GM23338 (cell line): ENCODE results near the gene KIF6. TPM values are rescaled to one million over a fixed set of nuclear protein-coding genes. Genes with fewer than 3 reads are reported as not detected.

Experiments used
- ATAC-seq: fragments of 200-7000 bp; cut with Tn5 transposase; 3 replicates; pipeline ENCODE4 v1.9.1; 2020
- DNase-seq: peaks from one replicate; pipeline ENCODE4 v3.0.0-alpha.2; 2015; ENCODE audit warnings: low spot score
- H2AFZ ChIP-seq: fragments of 200-600 bp; sonication (generic); 2 replicates; pipeline ENCODE4 v1.8.0; 2016; ENCODE audit warnings: antibody characterized with exemption, mild to moderate bottlenecking, moderate library complexity
- H3F3A ChIP-seq: fragments of 200-600 bp; sonication (generic); replicated peaks from 2 replicates; pipeline ENCODE4 v1.8.0; 2017; ENCODE audit warnings: antibody characterized with exemption, mixed run types, low read depth
- H3K27ac ChIP-seq: fragments of 200-600 bp; sonication (generic); 2 replicates; pipeline ENCODE4 v1.6.1; 2016; ENCODE audit warnings: low read depth
- H3K27me3 ChIP-seq: fragments of 200-600 bp; sonication (generic); 2 replicates; pipeline ENCODE4 v1.8.0; 2016; ENCODE audit warnings: mild to moderate bottlenecking, mixed run types, moderate library complexity; ENCODE audit not compliant: insufficient read depth
- H3K36me3 ChIP-seq: fragments of 200-600 bp; sonication (generic); 2 replicates; pipeline ENCODE4 v1.8.0; 2016; ENCODE audit warnings: mild to moderate bottlenecking; ENCODE audit not compliant: insufficient read depth
- H3K4me1 ChIP-seq: fragments of 200-600 bp; sonication (generic); 2 replicates; pipeline ENCODE4 v1.8.0; 2016; ENCODE audit warnings: mild to moderate bottlenecking, moderate library complexity; ENCODE audit not compliant: insufficient read depth
- H3K4me2 ChIP-seq: fragments of 200-600 bp; sonication (generic); 2 replicates; pipeline ENCODE4 v1.7.1; 2017; ENCODE audit warnings: mixed run types
- H3K4me3 ChIP-seq: fragments of 200-600 bp; sonication (generic); 2 replicates; pipeline ENCODE4 v1.6.1; 2016; ENCODE audit warnings: mixed run types
- H3K79me2 ChIP-seq: fragments of 200-600 bp; sonication (generic); replicated peaks from 2 replicates; pipeline ENCODE4 v1.8.0; 2017; ENCODE audit warnings: mild to moderate bottlenecking; ENCODE audit not compliant: insufficient read depth
- H3K9me2 ChIP-seq: fragments of 200-600 bp; sonication (generic); 2 replicates; pipeline ENCODE4 v1.8.0; 2017; ENCODE audit not compliant: insufficient read depth
- H4K20me1 ChIP-seq: fragments of 200-600 bp; sonication (generic); replicated peaks from 2 replicates; pipeline ENCODE4 v1.8.0; 2017; ENCODE audit warnings: mild to moderate bottlenecking; ENCODE audit not compliant: insufficient read depth
- H3K27ac Mint-ChIP-seq: 2 replicates; pipeline ENCODE4 v1.8.0; 2020; ENCODE audit warnings: inconsistent platforms, mild to moderate bottlenecking, moderate library complexity, mixed read lengths
- H3K27me3 Mint-ChIP-seq: 3 replicates; pipeline ENCODE4 v1.8.0; 2022; ENCODE audit warnings: low read depth, mild to moderate bottlenecking, moderate library complexity, mixed read lengths, inconsistent platforms; ENCODE audit not compliant: insufficient read depth, poor library complexity
- H3K36me3 Mint-ChIP-seq: 3 replicates; pipeline ENCODE4 v1.8.0; 2021; ENCODE audit warnings: low read depth, mild to moderate bottlenecking, inconsistent platforms, moderate library complexity, mixed read lengths
- H3K4me1 Mint-ChIP-seq: 3 replicates; pipeline ENCODE4 v1.8.0; 2020; ENCODE audit warnings: mild to moderate bottlenecking, inconsistent platforms, mixed read lengths
- H3K4me3 Mint-ChIP-seq: 3 replicates; pipeline ENCODE4 v1.8.0; 2021; ENCODE audit warnings: moderate library complexity, mild to moderate bottlenecking, inconsistent platforms, mixed read lengths
- H3K9me3 Mint-ChIP-seq: 3 replicates; pipeline ENCODE4 v1.8.0; 2020; ENCODE audit warnings: moderate library complexity, mild to moderate bottlenecking, inconsistent platforms, mixed read lengths
- CREB1 ChIP-seq: fragments of 250-450 bp; sonication (Bioruptor Pico); IDR thresholded peaks from 2 replicates; pipeline ENCODE4 v1.5.0; 2020; ENCODE audit warnings: low read depth, mild to moderate bottlenecking, moderate library complexity
- CTCF ChIP-seq, 2 experiments: fragments of 200-600 bp in 1 of 2; sonication (generic) in 1 of 2; conservative IDR thresholded peaks; 2 replicates each; pipeline versions ENCODE4 v1.5.1 to v1.6.1; 2016 to 2017; ENCODE audit warnings: antibody characterized with exemption in 2 of 2, low read depth in 2 of 2, mild to moderate bottlenecking in 2 of 2, moderate library complexity in 1 of 2
- EZH2 ChIP-seq: fragments of 200-600 bp; sonication (generic); IDR thresholded peaks from one replicate; pipeline ENCODE4 v1.8.0; 2017; ENCODE audit warnings: antibody characterized with exemption, mild to moderate bottlenecking, low read depth; ENCODE audit not compliant: unreplicated experiment
- EZH2phosphoT487 ChIP-seq: fragments of 200-600 bp; sonication (generic); IDR thresholded peaks from one replicate; pipeline ENCODE4 v1.8.1; 2018; ENCODE audit warnings: antibody characterized with exemption; ENCODE audit not compliant: unreplicated experiment
- JUNB ChIP-seq: IDR thresholded peaks from one replicate; pipeline ENCODE4 v1.6.1; 2016; ENCODE audit warnings: antibody characterized with exemption; ENCODE audit not compliant: unreplicated experiment
- POLR2AphosphoS5 ChIP-seq: IDR thresholded peaks from 2 replicates; pipeline ENCODE4 v1.6.1; 2016; ENCODE audit warnings: antibody characterized with exemption, low read depth
- REST ChIP-seq: IDR thresholded peaks from one replicate; pipeline ENCODE4 v1.6.1; 2018; ENCODE audit warnings: antibody characterized with exemption; ENCODE audit not compliant: unreplicated experiment
- ZNF114 ChIP-seq: fragments of 250-450 bp; sonication (Bioruptor Pico); IDR thresholded peaks from 2 replicates; pipeline ENCODE4 v1.5.0; 2020; ENCODE audit warnings: mild to moderate bottlenecking, moderate library complexity
- ZNF331 ChIP-seq: fragments of 250-450 bp; sonication (Bioruptor Pico); IDR thresholded peaks from 2 replicates; pipeline ENCODE4 v1.5.0; 2020; ENCODE audit warnings: low read depth, mild to moderate bottlenecking, moderate library complexity
- polyA plus RNA-seq: library from polyadenylated mRNA; unstranded; fragments of >200 nt; fragmentation: Nextera tagmentation; extraction: Ambion mirVana; gene quantifications from 2 replicates; pipeline ENCODE4 v1.2.1, GENCODE V29; 2016
- total RNA-seq: library from RNA; depleted of rRNA; stranded (reverse); fragments of >200 nt; shearing (Covaris generic); gene quantifications from 2 replicates; pipeline ENCODE4 v1.2.3, GENCODE V29; 2014
- TF ChIP-seq, protein P1 (sequence below): IDR thresholded peaks from 2 replicates; pipeline ENCODE4 v1.6.1; 2016; ENCODE audit warnings: antibody characterized with exemption

Gene KIF6
- total and polyA plus RNA-seq, 2 experiments from 2014 or later = 0.87 to 1.7 TPM

DNA sequence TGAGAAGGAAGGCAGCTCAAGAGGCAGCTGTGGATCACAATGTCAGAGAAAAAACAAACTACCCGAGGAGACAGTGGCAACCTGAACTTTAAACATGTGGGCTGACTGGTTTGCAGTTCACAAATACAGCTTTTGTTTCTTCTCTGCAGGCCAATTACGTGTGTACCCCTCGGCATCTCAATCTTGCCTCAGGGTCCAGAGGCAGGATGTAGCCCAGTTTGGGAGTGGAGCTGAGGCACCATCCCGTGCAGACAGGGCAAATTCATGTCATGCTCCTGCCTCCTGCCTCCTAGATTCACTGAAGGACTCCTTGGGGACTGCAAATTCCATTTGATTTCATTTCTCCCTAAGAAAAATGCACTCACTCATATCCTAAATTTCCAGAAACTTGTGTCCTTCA is 308.5 kb downstream of the KIF6 start (continued):
- no peak for TF ChIP-seq REST
- no peak for TF ChIP-seq ZNF114 (CRISPR knock-in tag)
- no peak for TF ChIP-seq CREB1 (CRISPR knock-in tag)
- no peak for TF ChIP-seq EZH2
- TF ChIP-seq ZNF331 (CRISPR knock-in tag) = no peak

DNA sequence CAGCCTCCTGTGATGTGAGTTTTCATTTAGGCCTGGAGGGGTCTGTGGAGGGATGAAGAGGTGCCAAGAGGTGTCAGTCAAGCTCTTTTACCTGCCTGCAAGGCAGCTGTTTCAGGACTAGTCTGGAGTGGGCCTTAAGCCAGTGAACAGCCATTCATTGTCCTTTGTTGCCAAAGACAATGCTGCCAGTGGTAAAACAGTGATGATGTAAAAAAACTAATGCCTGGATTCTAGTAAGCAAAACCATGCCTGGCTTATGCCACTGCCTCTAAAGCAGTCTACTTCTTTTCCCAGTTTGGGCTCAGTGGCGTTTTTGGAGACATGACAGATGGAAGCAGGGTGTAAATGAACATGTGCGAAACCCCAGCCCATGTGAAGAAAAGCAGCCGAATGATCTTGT is 309.2 kb downstream of the KIF6 start:
- Histone ChIP-seq H3K4me2 (no peak overlapping the region), H4K20me1 (no peaks in the 10 kb centered on the region), H3K4me1 (peaks cover 3% of the 10 kb centered on the region; the same call in 1 of the 2 replicates), H2AFZ (peak overlapping the region; percentile 72; the same call in 1 of the 2 replicates), H3K79me2 (no peaks in the 10 kb centered on the region), H3K4me3 (no peak overlapping the region), H3K9me2 (peaks cover 7% of the 10 kb centered on the region; the same call in 1 of the 2 replicates), H3K36me3 (no peaks in the 10 kb centered on the region), H3K27ac (no peak overlapping the region), H3K27me3 (no peaks in the 10 kb centered on the region), H3F3A (no peaks in the 10 kb centered on the region)
- TF ChIP-seq CTCF (conservative IDR thresholded peaks at IDR 0.05; ENCODE audit: low read depth in 2 of 2) (peak in 1 of 2 experiments; percentile 30; a peak in 2 of 4 replicates), JUNB (no peak)
- Mint-ChIP-seq H3K27ac (no peak overlapping the region; the same call in 1 of the 2 replicates), H3K4me1 (peaks cover 3% of the 10 kb centered on the region; the same call in 2 of the 3 replicates), H3K36me3 (no peaks in the 10 kb centered on the region), H3K4me3 (no peak overlapping the region), H3K9me3 (no peaks in the 10 kb centered on the region), H3K27me3 (no peaks in the 10 kb centered on the region)
- DNase-seq (no peak), ATAC-seq (peak; percentile 78)

- no peaks in the 10 kb centered on the region for H3K36me3 Mint-ChIP-seq
- TF ChIP-seq POLR2AphosphoS5 (no peak), EZH2phosphoT487 (no peak)
- TF ChIP-seq, protein P1, sequence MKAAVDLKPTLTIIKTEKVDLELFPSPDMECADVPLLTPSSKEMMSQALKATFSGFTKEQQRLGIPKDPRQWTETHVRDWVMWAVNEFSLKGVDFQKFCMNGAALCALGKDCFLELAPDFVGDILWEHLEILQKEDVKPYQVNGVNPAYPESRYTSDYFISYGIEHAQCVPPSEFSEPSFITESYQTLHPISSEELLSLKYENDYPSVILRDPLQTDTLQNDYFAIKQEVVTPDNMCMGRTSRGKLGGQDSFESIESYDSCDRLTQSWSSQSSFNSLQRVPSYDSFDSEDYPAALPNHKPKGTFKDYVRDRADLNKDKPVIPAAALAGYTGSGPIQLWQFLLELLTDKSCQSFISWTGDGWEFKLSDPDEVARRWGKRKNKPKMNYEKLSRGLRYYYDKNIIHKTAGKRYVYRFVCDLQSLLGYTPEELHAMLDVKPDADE = no peak
- no peak overlapping the region for H3K4me3 Mint-ChIP-seq
- Histone ChIP-seq H3K9me2 (peaks cover 7% of the 10 kb centered on the region; the same call in 1 of the 2 replicates), H3K27me3 (no peaks in the 10 kb centered on the region), H3K4me3 (no peak overlapping the region), H3K4me2 (no peak overlapping the region), H3K79me2 (no peaks in the 10 kb centered on the region), H3K27ac (no peak overlapping the region), H4K20me1 (no peaks in the 10 kb centered on the region), H3F3A (no peaks in the 10 kb centered on the region), H3K36me3 (no peaks in the 10 kb centered on the region), H2AFZ (peak overlapping the region; percentile 72; the same call in 1 of the 2 replicates), H3K4me1 (peaks cover 3% of the 10 kb centered on the region; the same call in 1 of the 2 replicates)
- H3K27me3 Mint-ChIP-seq = no peaks in the 10 kb centered on the region
- H3K4me1 Mint-ChIP-seq = peaks cover 3% of the 10 kb centered on the region; the same call in 2 of the 3 replicates
- ATAC-seq = no peak
- no peak for DNase-seq
- no peaks in the 10 kb centered on the region for H3K9me3 Mint-ChIP-seq
- no peak overlapping the region for H3K27ac Mint-ChIP-seq
Measured at GRCh38 chr6:39415482-39415881, 309.7 kb downstream of the KIF6 start.
